Endothelial cell of umbilical vein (primary cell): Measurements from ENCODE around the gene APP. TPM values are rescaled to one million over a fixed set of nuclear protein-coding genes. Genes with fewer than 3 reads are reported as not detected.

Experiments used
- BruUV-seq: library from RNA; stranded (reverse); fragments of 400-500 nt; replicated peaks from 2 replicates; lab custom pipeline; 2021; lab: Mats Ljungman, UMichigan
- CTCF ChIA-PET: fragments of 300-600, 350-600 bp; sonication (Branson Sonifier 250); formaldehyde crosslinking; loops from one replicate; lab custom pipeline; 2021; ENCODE audit warnings: antibody characterized with exemption, inconsistent platforms; lab: Charles Lee
- POLR2A ChIA-PET: fragments of 300-600, 350-600 bp; sonication (Branson Sonifier 250); formaldehyde crosslinking; loops from one replicate; lab custom pipeline; 2021; ENCODE audit warnings: antibody characterized with exemption, inconsistent platforms; lab: Charles Lee
- DNase-seq: peaks from one replicate; pipeline ENCODE4 v3.0.0-alpha.2; 2011; ENCODE audit warnings: low read depth, low spot score
- FAIRE-seq: peaks from 2 replicates; lab custom pipeline; 2011; peaks lifted over from hg19 to GRCh38; lab: Jason Lieb, UNC
- H2AFZ ChIP-seq: 2 replicates; pipeline ENCODE4 v1.6.0; 2012; ENCODE audit warnings: low read depth, low read length, control low read depth, inconsistent platforms
- H3K27ac ChIP-seq: 2 replicates; pipeline ENCODE4 v1.5.1; 2011; ENCODE audit warnings: low read depth, mild to moderate bottlenecking, control low read depth, low read length, moderate library complexity; ENCODE audit not compliant: insufficient read depth
- H3K27me3 ChIP-seq, 2 experiments: 2 replicates each; pipeline versions ENCODE4 v1.6.0 to v1.6.1; 2011; ENCODE audit warnings: low read length in 2 of 2, mixed read lengths in 1 of 2; ENCODE audit not compliant: control insufficient read depth in 2 of 2, insufficient read depth in 2 of 2
- H3K36me3 ChIP-seq, 2 experiments: 2 replicates in 1 of 2; 3 replicates in 1 of 2; pipeline ENCODE4 v1.5.1; 2011; ENCODE audit warnings: low read length in 2 of 2, mild to moderate bottlenecking in 1 of 2, moderate library complexity in 1 of 2; ENCODE audit not compliant: control insufficient read depth in 2 of 2, insufficient read depth in 2 of 2; ENCODE audit errors: extremely low read depth in 1 of 2
- H3K4me1 ChIP-seq: 3 replicates; pipeline ENCODE4 v1.5.1; 2011; ENCODE audit warnings: mild to moderate bottlenecking, low read length; ENCODE audit not compliant: control insufficient read depth, insufficient read depth; ENCODE audit errors: extremely low read depth
- H3K4me2 ChIP-seq: 2 replicates; pipeline ENCODE4 v1.6.1; 2011; ENCODE audit warnings: low read length, control low read depth, mixed read lengths; ENCODE audit not compliant: insufficient read depth
- H3K4me3 ChIP-seq, 3 experiments: fragments of 200-600 bp in 1 of 3; sonication (generic), shearing (Covaris generic) in 1 of 3; replicated peaks in 1 of 3; 2 replicates each; pipeline ENCODE4 v1.5.1; 2011 to 2016; ENCODE audit warnings: control low read depth in 3 of 3, low read length in 3 of 3, mild to moderate bottlenecking in 2 of 3, inconsistent platforms in 1 of 3, low read depth in 1 of 3, moderate library complexity in 1 of 3; ENCODE audit not compliant: insufficient read depth in 1 of 3
- H3K79me2 ChIP-seq: 2 replicates; pipeline ENCODE4 v1.6.0; 2012; ENCODE audit warnings: low read length, inconsistent platforms; ENCODE audit not compliant: control insufficient read depth, insufficient read depth
- H3K9ac ChIP-seq: replicated peaks from 2 replicates; pipeline ENCODE3; 2011; ENCODE audit warnings: low read length, control low read depth; ENCODE audit not compliant: insufficient read depth; ENCODE audit errors: extremely low read depth
- H3K9me1 ChIP-seq: replicated peaks from 3 replicates; pipeline ENCODE4 v1.6.0; 2011; ENCODE audit warnings: mild to moderate bottlenecking, low read length; ENCODE audit not compliant: control insufficient read depth, insufficient read depth; ENCODE audit errors: extremely low read depth
- H3K9me3 ChIP-seq: replicated peaks from 2 replicates; pipeline ENCODE4 v1.5.1; 2012; ENCODE audit warnings: low read length, inconsistent platforms; ENCODE audit not compliant: control insufficient read depth, insufficient read depth
- H4K20me1 ChIP-seq: replicated peaks from 2 replicates; pipeline ENCODE3; 2011; ENCODE audit warnings: mild to moderate bottlenecking, low read length; ENCODE audit not compliant: control insufficient read depth, insufficient read depth; ENCODE audit errors: extremely low read depth
- EZH2 ChIP-seq: IDR thresholded peaks from 2 replicates; pipeline ENCODE4 v1.6.1; 2012; ENCODE audit warnings: borderline replicate concordance, low read depth, mild to moderate bottlenecking, moderate library complexity, low read length, inconsistent platforms; ENCODE audit not compliant: severe bottlenecking
- FOS ChIP-seq: IDR thresholded peaks from 2 replicates; pipeline ENCODE4 v1.6.1; 2011; ENCODE audit warnings: mild to moderate bottlenecking, low read length, moderate library complexity, borderline replicate concordance; ENCODE audit not compliant: insufficient read depth
- GATA2 ChIP-seq: IDR thresholded peaks from 2 replicates; pipeline ENCODE4 v1.7.0; 2011; ENCODE audit warnings: low read depth, mild to moderate bottlenecking, moderate library complexity, mixed read lengths, low read length; ENCODE audit not compliant: insufficient read length, insufficient read depth
- JUN ChIP-seq: IDR thresholded peaks from 2 replicates; pipeline ENCODE4 v1.6.1; 2011; ENCODE audit warnings: borderline replicate concordance, low read depth; ENCODE audit not compliant: insufficient read length, insufficient read depth
- MYC ChIP-seq: IDR thresholded peaks from one replicate; pipeline ENCODE4 v1.6.1; 2011; ENCODE audit warnings: mild to moderate bottlenecking, low read depth, low read length
- POLR2A ChIP-seq: IDR thresholded peaks from 2 replicates; pipeline ENCODE4 v1.6.1; 2012; ENCODE audit warnings: low read depth, mild to moderate bottlenecking, control low read depth, low read length
- POLR2AphosphoS5 ChIP-seq: IDR thresholded peaks from 2 replicates; pipeline ENCODE4 v1.6.1; 2012; ENCODE audit warnings: low read depth, mild to moderate bottlenecking, control low read depth, low read length, moderate library complexity; ENCODE audit not compliant: insufficient read depth
- dilution Hi-C: fragments of 300-500 bp; cut with MboI; formaldehyde crosslinking; loops from one replicate; pipeline ENCODE4 v1.15.0; 2019; ENCODE audit warnings: low sequenced_read_pairs; ENCODE audit not compliant: extremely low pct_ligation_motif_present
- intact Hi-C: fragments of 100-400 bp; cut with micrococcal nuclease; formaldehyde crosslinking; loops from one replicate; pipeline ENCODE4 v1.10.0; 2022
- polyA plus RNA-seq, 4 experiments: library from polyadenylated mRNA; depleted of rRNA in 3 of 4; stranded (reverse) in 3 of 4; unstranded in 1 of 4; fragments of >200 nt; gene quantifications; 2 replicates each; pipeline versions ENCODE4 v1.2.1 to v1.2.3, GENCODE V29; 2011 to 2012; ENCODE audit warnings: missing spikeins in 1 of 4
- total RNA-seq: library from RNA; stranded (reverse); gene quantifications from 2 replicates; pipeline ENCODE4 v1.2.3, GENCODE V29; 2021
- TF ChIP-seq, protein P1 (sequence below), 2 donors: IDR thresholded peaks; 1 replicate in 1 of 2; 2 replicates in 1 of 2; pipeline ENCODE4 v1.5.1; 2011; ENCODE audit warnings: low read length in 2 of 2, mild to moderate bottlenecking in 2 of 2, moderate library complexity in 2 of 2, control low read depth in 1 of 2, inconsistent platforms in 1 of 2, low read depth in 1 of 2; ENCODE audit not compliant: insufficient read depth in 1 of 2; ENCODE audit errors: extremely low read depth in 1 of 2
- TF ChIP-seq, protein P2 (sequence below): IDR thresholded peaks from 2 replicates; pipeline ENCODE4 v1.6.1; 2011; ENCODE audit not compliant: insufficient read depth, insufficient read length

Gene APP
- total and polyA plus RNA-seq, 2 donors (not counting 3 experiments of a cell fraction or from before 2014, with no cell fraction given), result 914 to 928 TPM

DNA sequence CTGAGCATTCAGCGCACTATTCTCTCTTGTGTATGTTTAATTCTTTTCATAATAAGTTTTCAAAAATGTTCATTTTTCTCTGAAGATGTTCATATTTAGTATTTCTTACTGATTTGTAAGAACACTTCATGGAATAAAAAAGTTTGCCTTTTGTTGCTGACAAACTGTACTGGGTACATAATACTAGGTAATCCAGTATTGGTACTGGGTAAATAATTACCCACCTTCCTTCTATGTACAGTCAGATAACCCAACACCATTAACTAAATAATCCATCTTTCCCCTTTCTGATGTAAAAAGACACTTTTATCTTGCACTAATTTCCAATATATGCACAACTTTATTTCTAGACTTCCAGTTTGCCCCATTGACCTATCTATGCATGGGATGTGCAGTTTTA is 23.9 kb downstream of the APP start:
- H3K9me1 ChIP-seq, result no peaks in the 10 kb centered on the region
- H3K4me2 ChIP-seq, result no peak overlapping the region
- H3K9me3 ChIP-seq, result no peaks in the 10 kb centered on the region
- H3K36me3 ChIP-seq, result peaks cover 3 to 4% of the 10 kb centered on the region in 2 experiments
- no peaks in the 10 kb centered on the region for H3K27me3 ChIP-seq
- no peak for FAIRE-seq
- H3K27ac ChIP-seq, result no peak overlapping the region
- TF ChIP-seq, protein P1, sequence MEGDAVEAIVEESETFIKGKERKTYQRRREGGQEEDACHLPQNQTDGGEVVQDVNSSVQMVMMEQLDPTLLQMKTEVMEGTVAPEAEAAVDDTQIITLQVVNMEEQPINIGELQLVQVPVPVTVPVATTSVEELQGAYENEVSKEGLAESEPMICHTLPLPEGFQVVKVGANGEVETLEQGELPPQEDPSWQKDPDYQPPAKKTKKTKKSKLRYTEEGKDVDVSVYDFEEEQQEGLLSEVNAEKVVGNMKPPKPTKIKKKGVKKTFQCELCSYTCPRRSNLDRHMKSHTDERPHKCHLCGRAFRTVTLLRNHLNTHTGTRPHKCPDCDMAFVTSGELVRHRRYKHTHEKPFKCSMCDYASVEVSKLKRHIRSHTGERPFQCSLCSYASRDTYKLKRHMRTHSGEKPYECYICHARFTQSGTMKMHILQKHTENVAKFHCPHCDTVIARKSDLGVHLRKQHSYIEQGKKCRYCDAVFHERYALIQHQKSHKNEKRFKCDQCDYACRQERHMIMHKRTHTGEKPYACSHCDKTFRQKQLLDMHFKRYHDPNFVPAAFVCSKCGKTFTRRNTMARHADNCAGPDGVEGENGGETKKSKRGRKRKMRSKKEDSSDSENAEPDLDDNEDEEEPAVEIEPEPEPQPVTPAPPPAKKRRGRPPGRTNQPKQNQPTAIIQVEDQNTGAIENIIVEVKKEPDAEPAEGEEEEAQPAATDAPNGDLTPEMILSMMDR (IDR thresholded peaks at IDR 0.05; ENCODE audit: extremely low read depth in 1 of 2, insufficient read depth in 1 of 2, low read depth in 1 of 2, low read length in 2 of 2), result no peak
- TF ChIP-seq JUN (no peak), POLR2A (no peak), EZH2 (no peak), FOS (no peak), GATA2 (no peak), POLR2AphosphoS5 (no peak), MYC (no peak)
- TF ChIP-seq, protein P2, sequence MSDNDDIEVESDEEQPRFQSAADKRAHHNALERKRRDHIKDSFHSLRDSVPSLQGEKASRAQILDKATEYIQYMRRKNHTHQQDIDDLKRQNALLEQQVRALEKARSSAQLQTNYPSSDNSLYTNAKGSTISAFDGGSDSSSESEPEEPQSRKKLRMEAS, result no peak
- dilution Hi-C loops (no loop called here), intact Hi-C loops (no loop called here)
- H3K4me1 ChIP-seq, result peaks cover 43% of the 10 kb centered on the region
- BruUV-seq, result no TSS peak
- DNase-seq, result no peak
- no peak overlapping the region for H3K4me3 ChIP-seq
- ChIA-PET CTCF (interaction anchor here (1.0 kb wide), 1 partner anchor 16 kb away, joined by 3 read pairs; no protein-coding TSS in a partner anchor), POLR2A (no interaction called here)
- H3K79me2 ChIP-seq, result peaks cover 97% of the 10 kb centered on the region
- H2AFZ ChIP-seq, result no peak overlapping the region
- H4K20me1 ChIP-seq, result no peaks in the 10 kb centered on the region
- H3K9ac ChIP-seq, result no peak overlapping the region
